ENCODE results near the gene PAPSS2.
"Not testable (repeated sequence)": the region's sequence is repeated elsewhere in the genome, so short reads cannot be mapped to it uniquely, and the experiment has no call there.

PAPSS2 gene

DNA sequence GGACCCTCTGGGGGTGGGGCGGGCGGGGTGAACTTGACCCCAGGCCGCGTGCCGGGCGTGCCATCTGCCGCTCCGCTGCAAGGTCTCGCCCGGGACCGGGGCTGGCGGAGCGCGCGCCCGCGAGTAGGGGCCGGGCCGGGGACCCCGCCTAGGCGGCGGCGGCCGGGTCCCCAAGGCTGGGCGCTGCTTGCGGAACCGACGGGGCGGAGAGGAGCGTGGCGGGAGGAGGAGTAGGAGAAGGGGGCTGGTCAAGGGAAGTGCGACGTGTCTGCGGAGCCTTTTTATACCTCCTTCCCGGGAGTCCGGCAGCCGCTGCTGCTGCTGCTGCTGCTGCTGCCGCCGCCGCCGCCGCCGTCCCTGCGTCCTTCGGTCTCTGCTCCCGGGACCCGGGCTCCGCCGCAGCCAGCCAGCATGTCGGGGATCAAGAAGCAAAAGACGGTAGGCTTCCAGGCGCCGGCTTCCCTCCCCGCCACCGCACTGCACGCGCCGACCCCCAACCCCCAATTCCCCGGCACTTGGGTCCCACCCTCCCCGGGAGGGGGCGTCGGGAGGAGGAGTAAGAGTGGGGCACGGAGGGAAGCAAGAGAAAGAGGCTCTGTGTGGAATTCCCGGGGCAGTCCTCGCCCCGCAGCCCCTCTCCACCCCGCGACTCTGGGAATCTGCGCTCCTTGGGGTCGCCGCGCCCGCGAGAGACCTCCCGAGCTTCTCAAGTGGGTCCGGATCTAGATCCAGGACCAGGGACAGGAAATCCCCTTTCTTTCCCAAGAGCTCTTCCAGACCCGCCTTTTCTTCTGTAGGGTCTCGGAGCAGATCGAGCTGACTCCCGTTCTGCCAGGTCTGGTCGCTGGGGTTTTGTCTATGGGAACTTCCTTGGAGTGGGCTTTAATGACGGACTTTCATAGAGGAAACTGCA lies at the start of gene PAPSS2:
TSS of gene PAPSS2 (plus strand) at position 308 of the 913 bp plus-strand sequence. CDS start at position 412, 104 bp downstream.
- DNase-seq, result peak; percentile 6

DNA sequence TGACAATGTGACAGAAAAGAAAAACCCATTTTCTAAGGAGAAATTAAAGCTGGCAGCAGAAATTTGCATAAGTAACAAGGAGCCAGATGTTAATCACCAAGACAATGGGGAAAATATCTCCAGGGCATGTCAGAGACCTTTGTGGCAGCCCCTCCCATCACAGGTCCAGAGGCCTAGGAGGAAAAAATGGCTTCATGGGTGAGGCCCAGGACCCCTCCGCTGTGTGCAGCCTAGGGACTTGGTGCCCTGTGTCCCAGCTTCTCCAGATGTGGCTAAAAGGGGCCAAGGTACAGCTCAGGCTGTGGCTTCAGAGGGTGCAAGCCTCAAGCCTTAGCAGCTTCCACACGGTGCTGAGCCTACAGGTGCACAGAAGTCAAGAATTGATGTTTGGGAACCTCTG lies 48.3 kb upstream of the PAPSS2 start:
- DNase-seq, result not testable (repeated sequence)

DNA sequence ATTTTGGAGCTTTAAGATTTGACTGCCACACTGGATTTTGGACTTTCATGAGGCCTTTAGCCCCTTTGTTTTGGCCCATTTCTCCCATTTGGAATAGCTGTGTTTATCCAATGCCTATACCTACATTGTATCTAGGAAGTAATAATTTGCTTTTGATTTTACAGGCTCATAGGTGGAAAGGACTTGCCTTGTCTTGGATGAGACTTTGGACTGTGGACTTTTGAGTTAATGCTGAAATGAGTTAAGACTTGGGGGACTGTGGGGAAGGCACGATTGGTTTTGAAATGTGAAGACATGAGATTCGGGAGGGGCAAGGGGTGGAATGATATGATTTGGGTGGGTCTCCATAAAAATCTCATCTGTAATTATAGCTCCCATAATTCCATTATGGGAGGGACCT lies 47.6 kb upstream of the PAPSS2 start:
- DNase-seq, result no peak

DNA sequence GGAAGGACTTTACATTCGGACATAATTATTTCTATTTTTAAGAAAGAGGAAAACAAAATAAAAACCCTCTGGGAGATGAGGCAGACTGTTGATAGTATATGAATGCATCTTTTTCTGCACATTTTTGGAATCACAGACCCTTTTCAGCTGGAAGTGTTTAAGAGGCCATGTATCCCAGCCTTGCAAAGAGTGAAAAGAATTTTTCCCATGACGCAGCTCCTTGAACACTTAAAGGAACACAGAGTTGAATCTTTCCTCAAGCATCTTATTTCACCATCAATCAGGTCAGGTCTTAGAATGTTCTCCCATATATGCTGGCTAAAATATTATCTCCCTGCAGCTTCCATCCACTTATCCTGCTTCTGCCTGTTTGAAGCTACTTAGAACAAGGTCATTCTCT lies 45.9 kb upstream of the PAPSS2 start:
- DNase-seq, result no peak

DNA sequence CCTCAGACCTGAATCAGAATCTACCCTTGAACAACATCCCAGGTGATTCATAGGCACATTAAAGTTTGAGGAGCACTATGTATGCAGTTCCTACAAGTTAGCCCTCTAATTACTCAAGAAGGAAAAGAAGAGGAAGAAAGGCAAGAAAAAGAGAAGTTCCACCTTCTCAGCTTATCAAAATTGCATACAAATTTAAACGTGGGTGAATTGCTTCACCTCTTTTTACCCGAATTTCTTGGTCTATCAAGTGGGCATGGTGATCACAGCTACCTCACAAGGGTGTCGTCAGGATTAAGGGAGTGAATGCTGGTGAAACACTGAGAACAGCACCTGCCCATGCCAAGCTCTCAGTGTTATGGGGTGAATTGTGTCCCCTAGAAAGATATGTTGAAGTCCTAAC lies 43.8 kb upstream of the PAPSS2 start:
- DNase-seq, result no peak

DNA sequence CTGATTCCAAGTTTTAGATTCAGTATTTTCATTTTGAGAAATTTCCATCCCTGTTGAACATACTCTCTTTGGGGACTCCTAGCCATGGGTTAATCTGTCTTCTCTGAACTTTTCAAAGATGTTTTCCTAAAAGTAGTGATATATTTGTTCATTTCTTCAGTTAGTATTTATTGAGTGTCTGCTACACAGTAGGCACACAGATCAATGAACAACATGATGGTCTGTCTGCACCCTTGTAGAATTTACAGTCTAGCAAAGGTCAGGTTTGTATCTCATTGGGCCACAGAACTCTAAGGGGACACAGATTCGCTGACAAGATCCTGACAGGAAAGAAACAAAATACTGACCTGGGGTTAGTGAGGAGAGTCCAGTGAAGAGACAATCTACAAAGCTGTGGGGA lies 42.2 kb upstream of the PAPSS2 start:
- DNase-seq, result no peak

DNA sequence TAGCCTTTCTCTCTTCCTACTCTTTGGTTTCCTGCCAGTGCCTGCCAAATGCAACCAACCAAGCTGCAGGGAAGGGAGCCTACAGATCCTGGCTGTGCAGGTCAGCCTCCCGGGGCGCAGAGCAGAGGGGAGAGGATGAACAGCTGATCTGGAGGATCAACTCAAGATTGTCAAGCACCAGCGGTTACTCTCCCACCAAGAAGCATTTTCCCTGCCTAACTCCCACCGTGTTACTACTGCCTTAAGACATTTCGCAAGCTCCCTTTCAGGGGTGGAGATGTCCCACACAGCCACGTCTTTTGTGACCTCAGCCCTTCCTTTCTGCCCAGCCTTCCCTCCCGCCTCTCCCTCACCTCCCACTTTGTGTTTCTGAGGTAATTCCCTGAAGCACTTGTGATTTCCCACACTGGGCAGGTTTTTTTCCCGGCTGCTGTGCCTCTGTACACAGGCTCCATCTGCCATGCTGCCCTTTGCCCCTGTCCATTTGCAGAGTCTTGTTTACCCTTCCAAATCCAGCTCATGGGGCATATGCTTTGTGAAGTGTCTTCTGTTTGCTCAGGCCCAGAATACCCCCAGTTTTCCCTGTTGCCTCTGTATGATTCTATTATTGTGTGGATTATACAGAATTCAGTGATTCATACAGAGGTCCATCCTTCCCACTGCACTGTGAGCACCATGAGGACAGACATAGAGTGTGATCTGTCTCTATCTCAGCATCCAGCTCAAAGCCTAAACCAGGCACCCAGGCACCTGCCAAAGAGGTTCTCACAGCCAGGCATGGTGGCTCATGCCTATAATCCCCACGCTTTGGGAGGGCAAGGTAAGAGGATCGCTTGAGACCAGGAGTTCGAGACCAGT lies 40.9 kb upstream of the PAPSS2 start:
- DNase-seq, result no peak

DNA sequence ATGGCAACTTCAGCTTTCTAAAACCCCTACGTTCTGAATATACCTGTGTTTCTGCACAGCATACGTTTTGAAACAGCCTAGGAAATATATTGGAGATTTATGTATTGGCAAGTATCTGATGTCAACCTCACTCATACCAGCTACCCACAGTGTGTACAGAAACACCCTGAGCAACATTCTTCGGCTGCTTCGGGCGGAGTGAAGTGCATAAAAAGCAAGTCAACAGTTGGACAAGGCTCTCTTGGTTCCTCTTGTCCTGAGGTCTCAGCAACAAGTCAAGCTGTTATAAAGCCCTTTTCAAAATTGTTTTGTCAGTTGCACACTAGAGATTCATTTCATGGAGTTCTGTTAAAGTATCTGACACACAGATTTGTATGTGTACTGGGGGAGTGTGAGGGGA lies 40.0 kb upstream of the PAPSS2 start:
- no peak for DNase-seq

DNA sequence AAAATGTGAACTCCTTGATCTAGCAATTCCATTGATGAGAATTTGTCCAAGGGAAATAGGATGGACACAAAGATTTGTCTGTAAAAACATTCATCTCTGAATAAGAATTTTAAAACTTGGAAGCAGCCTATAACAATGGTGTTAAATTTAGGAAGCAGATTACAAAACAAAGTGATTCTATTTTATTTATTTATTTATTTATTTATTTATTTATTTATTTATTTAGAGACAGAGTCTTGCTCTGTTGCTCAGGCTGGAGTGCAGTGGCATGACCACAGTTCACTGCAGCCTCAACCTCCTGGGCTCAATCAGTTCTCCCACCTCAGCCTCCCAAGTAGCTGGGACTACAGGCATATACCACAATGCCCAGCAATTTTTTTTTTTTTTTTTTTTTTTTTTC lies 38.2 kb upstream of the PAPSS2 start:
- DNase-seq, result not testable (repeated sequence)

DNA sequence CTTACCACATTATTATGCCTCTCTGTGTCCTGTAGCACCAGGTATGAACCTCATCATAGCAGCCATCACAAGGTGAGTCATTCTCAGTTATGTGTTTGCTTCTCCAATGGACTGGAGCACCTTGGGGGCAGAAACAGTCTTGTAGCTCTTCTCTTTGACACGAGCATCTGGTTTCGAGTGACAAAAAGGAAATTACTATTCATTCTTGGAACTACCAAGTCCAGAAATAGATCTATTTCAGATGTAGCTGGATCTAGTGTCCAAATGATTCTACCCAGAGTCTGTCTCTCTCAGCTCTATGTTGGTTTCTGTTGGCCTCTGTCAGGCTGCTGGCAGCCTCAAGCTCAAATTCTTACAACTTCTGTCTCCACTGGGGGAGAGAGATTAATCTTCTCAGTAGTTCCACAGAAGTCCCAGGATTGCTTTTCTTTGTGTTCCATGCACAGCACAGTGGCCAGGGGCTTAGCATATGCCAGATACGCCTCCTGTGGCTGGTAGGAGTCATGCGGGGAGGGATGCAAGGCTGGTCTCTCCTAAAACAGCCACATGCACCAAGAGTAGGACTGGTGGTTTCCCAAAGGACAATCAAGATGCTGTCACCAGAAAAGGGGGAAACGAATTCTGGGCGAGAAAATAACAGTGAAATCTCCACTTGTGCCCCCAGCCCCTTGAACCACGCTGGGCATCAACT lies 37.2 kb upstream of the PAPSS2 start:
- no peak for DNase-seq

DNA sequence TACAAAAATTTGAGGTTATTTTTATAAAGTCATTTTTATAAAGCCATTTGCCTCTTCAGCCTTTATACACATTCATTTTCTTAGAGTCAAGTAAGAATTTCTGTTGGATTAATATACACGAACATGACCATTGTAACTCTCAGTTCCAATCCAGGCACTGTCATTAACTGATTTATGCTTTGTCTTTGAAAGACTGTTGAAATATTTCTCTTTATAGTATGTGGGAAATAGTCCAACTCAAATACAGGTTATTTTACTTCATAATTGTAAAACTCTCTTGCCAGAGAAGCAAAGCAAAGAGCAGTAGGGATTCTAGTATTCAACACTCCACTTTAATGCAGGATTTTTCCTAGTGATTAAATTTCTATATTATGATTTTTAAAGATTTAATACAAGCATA lies 36.5 kb upstream of the PAPSS2 start:
- no peak for DNase-seq

DNA sequence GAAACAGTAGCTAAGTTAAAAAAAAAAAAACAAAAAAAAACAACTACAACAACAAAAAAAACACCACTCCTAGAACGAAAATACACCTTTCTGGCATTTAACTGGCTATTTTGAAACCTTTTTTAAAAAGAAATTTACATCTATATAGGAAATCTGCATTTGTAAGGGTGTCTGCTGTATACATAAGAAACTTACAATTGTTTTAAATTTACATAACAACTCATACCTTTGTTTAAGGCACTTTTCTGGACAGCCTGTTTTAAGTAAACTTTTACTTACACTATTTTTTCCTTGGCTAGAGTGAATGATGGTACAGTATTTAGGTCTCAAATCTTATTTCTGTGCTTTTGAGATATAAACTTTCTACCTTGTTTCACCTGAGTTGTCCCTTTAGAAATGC lies 34.0 kb upstream of the PAPSS2 start:
- no peak for DNase-seq

DNA sequence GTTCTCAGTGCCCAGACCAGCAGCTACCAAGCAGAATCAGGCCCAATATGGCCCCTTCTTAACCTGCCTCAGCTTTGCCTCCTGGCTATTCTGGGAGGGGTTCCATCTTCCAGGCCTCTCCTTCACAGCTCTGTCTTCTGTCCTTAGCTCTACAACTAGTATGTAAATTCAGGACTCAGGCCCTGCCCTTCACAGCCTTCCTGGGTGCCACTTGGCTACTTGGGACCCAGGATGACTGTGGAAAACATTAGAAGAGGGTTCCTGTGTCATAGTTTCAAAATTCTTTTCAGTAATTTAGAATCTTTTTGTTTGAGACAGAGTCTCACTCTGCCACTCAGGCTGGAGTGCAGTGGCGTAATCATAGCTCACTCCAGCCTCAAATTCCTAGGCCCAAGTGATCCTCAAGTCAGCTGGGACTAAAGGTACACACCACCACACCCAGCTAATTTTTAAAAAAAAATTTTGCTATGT lies 33.2 kb upstream of the PAPSS2 start:
- no peak for DNase-seq

DNA sequence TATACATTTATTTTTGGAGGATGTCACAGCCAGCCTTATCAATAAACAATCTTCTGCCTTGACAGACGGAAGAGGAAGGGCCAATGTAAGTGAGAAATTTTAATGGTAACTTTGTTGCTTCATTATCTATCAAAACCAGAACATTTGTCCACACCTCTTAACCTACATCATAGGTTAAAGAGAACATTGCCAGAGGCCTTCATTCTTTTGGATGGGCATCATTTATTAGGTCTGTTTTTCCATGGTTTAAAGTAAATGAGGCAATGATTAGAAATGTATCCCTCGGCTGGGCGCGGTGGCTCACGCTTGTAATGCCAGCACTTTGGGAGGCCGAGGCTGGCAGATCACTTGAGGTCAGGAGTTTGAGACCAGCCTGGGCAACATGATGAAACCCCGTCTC lies 29.5 kb upstream of the PAPSS2 start:
- no peak for DNase-seq

DNA sequence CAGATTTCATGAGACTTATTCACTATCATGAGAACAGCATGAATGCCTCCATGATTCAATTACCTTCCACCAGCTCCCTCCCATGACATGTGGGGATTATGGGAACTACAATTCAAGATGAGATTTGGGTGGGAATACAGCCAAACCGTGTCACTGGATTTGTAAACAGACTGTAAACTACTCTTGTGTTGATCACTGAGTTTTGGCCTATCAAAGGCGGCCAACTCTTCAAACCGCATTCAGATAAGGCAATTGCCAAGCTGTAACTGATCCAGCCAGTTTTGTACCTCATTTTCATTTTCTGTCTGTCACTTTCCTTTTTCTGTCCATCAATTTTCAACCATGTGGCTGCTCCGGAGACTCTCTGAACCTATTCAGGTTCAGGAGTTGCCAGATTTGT lies 27.2 kb upstream of the PAPSS2 start:
- no peak for DNase-seq

DNA sequence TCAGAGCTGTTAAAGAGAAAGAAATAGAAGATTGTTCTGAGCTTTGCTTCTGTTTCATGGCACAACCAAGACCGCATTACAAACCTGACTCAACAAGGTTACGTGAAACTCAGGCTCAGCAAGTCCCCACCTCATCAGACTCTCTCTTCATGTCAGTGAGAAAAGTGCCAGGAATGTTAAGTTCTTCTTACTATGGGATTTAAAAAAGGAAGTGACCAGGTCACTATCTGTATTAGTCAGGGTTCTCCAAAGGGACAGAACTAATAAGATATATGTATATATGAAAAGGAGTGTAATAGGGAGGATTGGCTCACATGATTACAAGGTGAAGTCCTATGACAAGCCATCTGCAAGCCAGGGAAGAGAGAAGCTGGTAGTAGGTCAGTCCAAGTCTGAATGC lies 25.4 kb upstream of the PAPSS2 start:
- DNase-seq, result no peak

DNA sequence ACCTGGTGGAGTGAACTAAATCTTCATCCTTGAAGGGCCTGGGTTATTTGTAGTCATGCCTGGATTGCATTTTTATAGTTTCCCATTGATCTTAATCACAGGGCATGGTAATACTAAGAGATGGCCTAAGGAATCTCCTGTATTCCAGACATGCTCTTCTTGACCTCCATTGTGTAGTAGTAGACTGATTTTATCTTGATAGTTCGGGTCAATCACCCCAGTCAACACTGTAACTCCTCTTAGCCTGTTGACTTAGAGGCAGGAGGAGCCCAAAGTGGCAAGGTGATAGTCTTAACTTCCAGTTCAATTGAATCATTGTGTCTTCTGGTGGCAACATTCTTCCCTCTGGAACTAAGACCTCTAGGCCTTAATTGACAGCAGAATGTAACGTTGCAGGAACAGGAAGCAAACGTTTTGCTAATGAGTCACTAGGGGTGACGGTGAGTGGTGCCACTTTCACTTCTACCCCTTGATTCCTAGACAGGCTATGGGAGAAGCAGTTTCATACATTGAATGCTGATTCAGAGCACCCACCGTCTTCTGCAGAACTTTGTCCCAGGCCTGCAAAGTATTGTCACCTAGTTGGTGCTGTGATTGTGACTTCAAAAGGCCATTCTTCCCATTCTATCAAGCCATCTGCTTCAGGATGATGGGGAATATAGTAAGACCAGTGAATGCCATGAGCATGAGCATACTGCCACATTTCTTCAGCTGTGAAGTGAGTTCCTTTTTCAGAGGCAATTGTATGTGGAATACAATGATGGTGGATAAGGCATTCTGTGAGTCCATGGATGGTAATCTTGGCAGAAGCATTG lies 24.0 kb upstream of the PAPSS2 start:
- DNase-seq, result peak; percentile 55

DNA sequence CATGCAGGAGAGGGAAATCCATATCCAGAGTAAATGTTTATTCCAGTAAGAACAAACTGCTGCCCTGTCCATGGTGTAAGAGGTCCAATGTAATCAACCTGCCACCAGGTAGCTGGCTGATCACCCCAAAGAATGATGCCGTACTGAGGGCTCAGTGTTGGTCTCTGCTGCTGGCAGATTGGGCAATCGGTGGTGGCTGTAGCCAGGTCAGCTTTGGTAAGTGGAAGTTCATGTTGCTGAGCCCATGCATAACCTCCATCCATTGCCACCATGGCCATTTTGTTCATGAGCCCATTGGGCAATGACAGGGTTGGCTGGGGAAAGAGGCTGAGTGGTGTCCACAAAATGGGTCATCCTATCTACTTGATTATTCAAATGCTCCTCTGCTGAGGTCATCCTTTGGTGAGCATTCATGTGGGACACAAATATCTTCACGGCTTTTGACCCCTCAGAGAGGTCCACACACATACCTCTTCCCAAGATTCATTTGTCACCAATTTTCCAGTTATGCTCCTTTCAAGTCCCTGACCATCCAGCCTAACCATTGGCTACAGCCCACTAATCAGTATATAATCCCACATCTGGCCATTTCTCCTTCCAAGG lies 23.3 kb upstream of the PAPSS2 start:
- DNase-seq, result no peak

DNA sequence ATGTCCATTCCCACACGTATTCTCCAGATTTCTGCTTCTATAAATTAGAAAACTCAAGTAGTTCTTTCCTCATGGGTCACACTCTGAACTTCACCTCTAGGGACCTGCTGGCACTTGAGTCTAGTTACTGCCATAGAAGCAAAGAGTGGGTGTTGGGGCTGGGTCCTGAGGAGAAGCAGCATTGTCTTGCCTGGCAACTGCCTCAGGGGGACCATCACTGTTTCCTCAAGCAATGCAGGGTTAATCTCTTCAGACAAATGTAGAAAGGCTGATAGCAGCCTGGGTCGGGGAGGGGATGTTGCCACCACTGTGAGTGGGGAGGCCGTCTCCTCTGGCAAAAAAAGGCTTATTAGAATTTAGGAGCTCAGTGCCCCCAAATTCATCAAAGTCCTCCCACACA lies 20.2 kb upstream of the PAPSS2 start:
- no peak for DNase-seq

DNA sequence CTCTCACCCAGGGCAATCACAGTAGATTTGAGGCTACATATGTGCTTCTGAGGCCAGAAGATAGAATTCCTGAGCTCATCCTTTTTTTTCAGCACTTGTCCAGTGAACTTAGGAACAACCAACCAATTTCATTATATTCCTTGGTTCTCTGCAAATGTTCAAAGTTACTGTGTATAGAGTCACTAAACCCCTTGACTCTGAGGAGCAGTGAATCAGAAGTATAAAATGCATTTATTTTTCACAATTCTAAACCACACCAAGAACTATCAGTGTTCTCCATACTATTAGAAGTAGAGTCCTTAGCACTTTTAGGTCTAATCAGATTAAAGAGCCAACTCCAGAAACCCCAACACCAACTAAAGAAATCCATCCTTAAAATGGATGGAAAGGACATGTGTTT lies 19.6 kb upstream of the PAPSS2 start:
- DNase-seq, result no peak

DNA sequence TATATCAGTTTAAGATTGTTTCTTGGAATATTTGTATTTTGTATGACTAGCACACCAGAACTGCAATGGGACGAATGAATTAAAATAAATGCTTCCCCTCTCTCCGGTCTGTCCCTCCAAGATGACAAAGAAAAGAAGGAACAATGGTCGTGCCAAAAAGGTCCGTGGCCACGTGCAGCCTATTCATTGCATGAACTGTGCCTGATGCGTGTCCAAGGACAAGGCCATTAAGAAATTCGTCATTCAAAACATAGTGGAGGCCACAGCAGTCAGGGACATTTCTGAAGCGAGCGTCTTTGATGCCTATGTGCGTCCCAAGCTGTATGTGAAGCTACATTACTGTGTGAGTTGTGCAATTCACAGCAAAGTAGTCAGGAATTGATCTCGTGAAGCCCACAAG lies 17.2 kb upstream of the PAPSS2 start:
- DNase-seq, result no peak

DNA sequence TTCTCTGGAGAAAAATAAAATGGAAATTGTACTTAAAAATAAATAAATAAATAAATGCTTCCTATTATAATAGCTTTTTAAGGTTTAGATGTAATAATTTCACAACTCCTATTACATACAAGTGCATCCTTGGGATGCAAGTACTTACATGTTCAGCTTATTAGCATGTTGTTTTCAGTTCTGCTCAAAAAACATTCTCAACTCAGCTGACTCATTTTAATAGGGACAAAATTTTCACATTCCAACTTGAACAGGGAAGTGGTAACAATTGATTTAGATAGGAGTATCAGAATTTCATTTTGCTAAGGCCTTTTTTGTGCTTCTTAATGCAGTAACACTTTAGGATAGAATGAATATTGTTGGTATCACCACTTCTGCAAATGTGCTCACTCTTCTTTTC lies 16.7 kb upstream of the PAPSS2 start:
- DNase-seq, result no peak

Data from stimulated activated CD4-positive, alpha-beta T cell treated with anti-CD3 and anti-CD28 coated beads, Interleukin-1b, Interleukin-23, amount 100 ng/mL, for 48 hours (primary cell).